IPS-18a (cell line): Measurements from ENCODE around the gene UNC13D.

ENCODE experiments used
- H3K27ac ChIP-seq: one replicate; pipeline ENCODE4 v1.5.1; 2013; ENCODE audit warnings: low read length
- H3K27me3 ChIP-seq: one replicate; pipeline ENCODE4 v1.6.1; 2013; ENCODE audit warnings: mild to moderate bottlenecking, low read length; ENCODE audit not compliant: control insufficient read depth, insufficient read depth
- H3K36me3 ChIP-seq: one replicate; pipeline ENCODE4 v1.6.1; 2013; ENCODE audit warnings: low read depth, low read length; ENCODE audit not compliant: control insufficient read depth
- H3K4me1 ChIP-seq: one replicate; pipeline ENCODE4 v1.6.1; 2013; ENCODE audit warnings: low read depth, low read length; ENCODE audit not compliant: control insufficient read depth
- H3K4me3 ChIP-seq: one replicate; pipeline ENCODE4 v1.5.1; 2013; ENCODE audit warnings: low read length
- H3K9ac ChIP-seq: one replicate; pipeline ENCODE4 v1.6.1; 2013; ENCODE audit warnings: mild to moderate bottlenecking, low read length, moderate library complexity
- H3K9me3 ChIP-seq: one replicate; pipeline ENCODE4 v1.6.1; 2013; ENCODE audit warnings: low read depth, low read length; ENCODE audit not compliant: control insufficient read depth

UNC13D gene

GRCh38 chr17:75836605-75837004 lies 7.6 kb downstream of the UNC13D start:
- Histone ChIP-seq H3K9ac (no peak overlapping the region), H3K27me3 (no peaks in the 10 kb centered on the region), H3K27ac (no peak overlapping the region), H3K36me3 (no peaks in the 10 kb centered on the region), H3K4me1 (peaks cover 5% of the 10 kb centered on the region), H3K4me3 (no peak overlapping the region), H3K9me3 (no peaks in the 10 kb centered on the region)

GRCh38 chr17:75835654-75835987 lies 8.6 kb downstream of the UNC13D start:
- Histone ChIP-seq H3K27ac (no peak overlapping the region), H3K9me3 (no peaks in the 10 kb centered on the region), H3K9ac (no peak overlapping the region), H3K4me3 (no peak overlapping the region), H3K36me3 (no peaks in the 10 kb centered on the region), H3K4me1 (peaks cover 6% of the 10 kb centered on the region), H3K27me3 (no peaks in the 10 kb centered on the region)

DNA sequence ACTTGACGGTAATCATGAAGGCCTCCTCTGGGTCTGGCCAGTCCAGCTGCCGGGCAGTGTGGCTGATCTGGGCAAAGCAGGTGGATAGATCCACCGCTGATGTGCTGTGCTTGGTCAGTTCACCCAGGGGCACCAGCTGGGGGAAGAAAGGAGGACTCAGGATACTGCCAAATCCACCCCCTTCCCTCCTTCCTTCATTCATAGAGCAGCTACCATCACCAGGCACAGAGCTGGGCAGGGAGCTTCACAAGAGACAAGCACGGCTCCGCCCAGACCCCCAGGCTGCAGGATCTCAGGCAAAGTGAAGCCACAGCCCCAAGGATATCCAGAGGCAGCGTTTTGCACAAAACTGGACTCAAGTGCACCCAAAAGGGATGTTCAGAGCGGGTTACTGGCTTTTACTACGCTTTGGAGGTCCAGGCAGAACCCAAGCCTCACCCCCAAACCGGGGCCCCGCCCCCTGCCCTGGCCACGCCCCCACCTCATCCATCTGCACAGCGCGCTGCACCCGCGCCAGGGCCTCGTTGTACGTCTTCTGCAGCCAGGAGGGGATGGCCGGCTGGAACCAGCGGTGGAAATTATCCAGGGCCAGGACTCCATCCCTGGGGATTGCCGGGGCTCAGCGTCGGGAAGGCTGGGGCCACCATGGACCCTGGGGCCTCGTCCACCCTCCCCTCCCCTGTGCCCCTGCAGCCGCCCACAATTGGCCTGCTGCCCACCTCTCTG lies 9.1 kb downstream of the UNC13D start:
- Histone ChIP-seq H3K27ac (no peak overlapping the region), H3K4me3 (no peak overlapping the region), H3K9ac (no peak overlapping the region), H3K27me3 (no peaks in the 10 kb centered on the region), H3K4me1 (peaks cover 11% of the 10 kb centered on the region), H3K36me3 (no peaks in the 10 kb centered on the region), H3K9me3 (no peaks in the 10 kb centered on the region)

- Histone ChIP-seq H3K27ac (no peak overlapping the region), H3K36me3 (no peaks in the 10 kb centered on the region), H3K9me3 (no peaks in the 10 kb centered on the region), H3K4me3 (no peak overlapping the region), H3K27me3 (no peaks in the 10 kb centered on the region), H3K4me1 (peaks cover 11% of the 10 kb centered on the region), H3K9ac (no peak overlapping the region)
These were observed 9.8 kb downstream of the UNC13D start for GRCh38 chr17:75834279-75834920.

DNA sequence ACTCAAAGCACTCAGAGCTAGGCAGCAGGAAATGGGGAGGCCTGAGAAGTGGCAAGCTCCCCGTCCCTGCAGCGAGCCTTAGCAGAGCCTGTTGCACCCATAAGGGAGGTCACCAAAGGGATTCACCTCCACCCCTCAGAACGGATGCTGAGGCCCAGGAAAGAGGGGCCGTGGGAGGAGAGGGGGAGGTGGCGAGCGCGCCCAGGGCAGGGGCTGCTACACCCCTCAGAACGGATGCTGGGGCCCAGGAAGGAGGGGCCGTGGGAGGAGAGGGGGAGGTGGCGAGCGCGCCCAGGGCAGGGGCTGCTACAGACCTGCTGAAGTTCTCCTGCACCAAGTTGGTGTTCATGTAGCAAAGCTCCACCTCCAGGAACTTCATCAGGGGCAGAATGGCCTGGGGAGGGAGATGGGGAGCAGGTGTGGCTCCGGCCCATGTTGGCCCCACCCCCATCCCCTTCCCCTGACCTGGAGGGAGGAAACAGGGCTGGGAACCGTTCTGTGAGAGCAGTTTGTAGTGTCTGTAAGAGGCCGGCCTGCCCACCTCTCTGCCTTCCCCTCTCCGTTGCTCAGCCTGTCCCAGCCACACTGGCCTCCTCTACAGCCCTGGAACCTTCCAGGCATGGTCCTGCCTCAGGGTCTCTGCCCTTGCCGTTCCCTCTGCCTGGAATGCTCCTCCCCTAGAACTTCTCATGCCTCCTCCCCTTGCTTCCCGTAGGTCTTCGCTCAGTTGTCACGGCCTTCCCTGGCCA lies 11.4 kb downstream of the UNC13D start:
- Histone ChIP-seq H3K9me3 (no peaks in the 10 kb centered on the region), H3K27me3 (no peaks in the 10 kb centered on the region), H3K4me3 (peak overlapping the region; percentile 7), H3K4me1 (peaks cover 17% of the 10 kb centered on the region), H3K36me3 (no peaks in the 10 kb centered on the region), H3K9ac (peak overlapping the region; percentile 11), H3K27ac (no peak overlapping the region)

DNA sequence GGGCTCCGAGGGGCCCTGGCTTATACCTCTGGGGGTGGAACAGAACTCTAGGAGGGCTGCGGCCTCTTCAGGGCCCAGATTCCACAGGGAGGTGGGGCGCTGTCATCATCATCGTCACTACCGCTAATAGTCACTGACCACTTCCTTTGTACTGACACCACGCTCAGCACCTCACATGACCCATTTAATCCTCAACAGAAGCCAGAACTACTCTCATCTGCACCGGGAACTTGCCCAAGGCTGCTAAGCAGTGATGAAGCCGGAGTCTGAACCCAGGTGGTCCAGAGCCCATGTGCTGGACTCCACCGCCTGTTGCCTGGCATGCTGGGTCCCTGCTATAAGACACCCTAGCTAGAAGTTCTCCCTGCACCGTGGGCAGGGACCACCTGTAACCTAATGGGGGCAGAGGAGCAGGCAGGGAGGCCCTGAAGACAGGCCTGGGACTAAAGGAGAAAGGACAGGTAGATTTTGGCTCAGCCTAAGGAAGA lies 12.0 kb downstream of the UNC13D start:
- Histone ChIP-seq H3K27ac (no peak overlapping the region), H3K27me3 (no peaks in the 10 kb centered on the region), H3K36me3 (no peaks in the 10 kb centered on the region), H3K4me1 (peaks cover 17% of the 10 kb centered on the region), H3K9me3 (no peaks in the 10 kb centered on the region), H3K9ac (peak overlapping the region; percentile 11), H3K4me3 (peak overlapping the region; percentile 7)

DNA sequence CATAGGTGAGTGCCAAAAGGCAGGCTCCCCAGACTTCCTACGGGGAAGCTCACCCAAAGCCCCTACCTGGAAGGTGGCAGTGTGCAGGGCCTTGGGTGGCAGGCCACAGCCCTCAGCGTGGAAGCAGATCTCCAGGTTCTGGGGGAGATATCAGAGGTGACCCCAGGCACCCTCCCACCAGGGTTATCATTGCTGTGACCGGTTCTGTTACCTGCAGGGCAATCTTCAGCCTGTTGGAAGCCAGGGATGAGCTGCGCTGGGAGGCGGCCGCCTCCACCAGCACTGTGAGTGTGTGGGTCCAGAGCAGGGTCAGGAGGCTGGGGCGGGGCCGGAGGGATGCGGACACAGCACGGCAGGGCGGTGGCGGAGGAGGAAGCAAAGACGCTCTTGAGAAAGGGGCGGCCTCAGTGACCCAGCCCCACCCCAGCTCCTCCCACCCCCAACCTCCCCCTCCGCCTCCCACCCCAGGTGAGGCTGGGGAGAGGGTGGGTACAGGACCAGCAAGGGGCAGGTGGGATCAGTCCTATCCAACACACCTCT lies 13.1 kb downstream of the UNC13D start:
- H3K27me3 ChIP-seq = no peaks in the 10 kb centered on the region
- H3K4me3 ChIP-seq = no peak overlapping the region
- H3K4me1 ChIP-seq = peaks cover 17% of the 10 kb centered on the region
- no peak overlapping the region for H3K9ac ChIP-seq
- no peak overlapping the region for H3K27ac ChIP-seq
- H3K36me3 ChIP-seq = no peaks in the 10 kb centered on the region
- no peaks in the 10 kb centered on the region for H3K9me3 ChIP-seq

- Histone ChIP-seq H3K27me3 (no peaks in the 10 kb centered on the region), H3K4me1 (peaks cover 17% of the 10 kb centered on the region), H3K9ac (no peak overlapping the region), H3K4me3 (no peak overlapping the region), H3K36me3 (no peaks in the 10 kb centered on the region), H3K27ac (no peak overlapping the region), H3K9me3 (no peaks in the 10 kb centered on the region)
These were observed 13.8 kb downstream of the UNC13D start for GRCh38 chr17:75830164-75831031.

GRCh38 chr17:75829747-75830146 lies 14.5 kb downstream of the UNC13D start:
- Histone ChIP-seq H3K9me3 (no peaks in the 10 kb centered on the region), H3K9ac (no peak overlapping the region), H3K27me3 (no peaks in the 10 kb centered on the region), H3K4me3 (no peak overlapping the region), H3K4me1 (peaks cover 17% of the 10 kb centered on the region), H3K27ac (no peak overlapping the region), H3K36me3 (peaks cover under 1% of the 10 kb centered on the region)

DNA sequence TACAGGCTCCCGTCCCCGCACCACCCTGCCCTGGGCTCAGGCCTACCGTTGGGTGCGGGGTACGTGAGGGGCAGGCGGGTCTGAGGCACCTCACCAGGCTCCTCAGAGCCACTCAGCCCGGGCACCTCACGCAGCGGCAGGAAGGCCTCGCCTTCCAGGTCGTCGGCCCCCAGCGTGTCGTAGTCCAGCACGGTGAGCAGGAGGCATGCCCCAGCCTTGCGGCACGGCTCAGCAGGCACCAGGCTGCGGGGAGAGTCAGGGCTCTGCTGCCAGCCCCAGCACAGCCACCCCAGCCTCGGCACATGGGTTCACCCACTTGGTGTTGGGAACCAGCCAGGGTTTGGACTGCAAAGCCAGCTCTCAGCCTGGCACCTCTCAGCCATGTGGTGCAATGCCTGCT lies 15.5 kb downstream of the UNC13D start:
- peaks cover 9% of the 10 kb centered on the region for H3K36me3 ChIP-seq
- H3K27me3 ChIP-seq = no peaks in the 10 kb centered on the region
- H3K4me1 ChIP-seq = peaks cover 17% of the 10 kb centered on the region
- no peak overlapping the region for H3K9ac ChIP-seq
- no peaks in the 10 kb centered on the region for H3K9me3 ChIP-seq
- no peak overlapping the region for H3K27ac ChIP-seq
- no peak overlapping the region for H3K4me3 ChIP-seq

GRCh38 chr17:75828076-75828400 lies 16.2 kb downstream of the UNC13D start:
- H3K9ac ChIP-seq = peak overlapping the region; percentile 43
- peak overlapping the region; percentile 32 for H3K27ac ChIP-seq
- no peaks in the 10 kb centered on the region for H3K27me3 ChIP-seq
- peak overlapping the region; percentile 53 for H3K4me3 ChIP-seq
- H3K9me3 ChIP-seq = no peaks in the 10 kb centered on the region
- H3K4me1 ChIP-seq = peaks cover 17% of the 10 kb centered on the region
- H3K36me3 ChIP-seq = peaks cover 15% of the 10 kb centered on the region
